GM13977 (cell line): Measurements from ENCODE around the gene INTS1.
A peak's percentile ranks its signal among the peaks of the same experiment; 100 is the strongest.

Source experiments
- DNase-seq: peaks from one replicate; pipeline ENCODE4 v3.0.0; 2012; ENCODE audit warnings: low spot score
- CTCF ChIP-seq: IDR thresholded peaks from 2 replicates; pipeline ENCODE4 v1.5.1; 2012; ENCODE audit warnings: mild to moderate bottlenecking, control low read depth; ENCODE audit not compliant: insufficient read depth; ENCODE audit errors: extremely low read depth, missing control alignments
- in situ Hi-C: fragments of 300-500 bp; cut with MboI; formaldehyde crosslinking; loops from one replicate; pipeline ENCODE4 v1.12.0; 2022; ENCODE audit warnings: low sequenced_read_pairs, low pct_unique_long_range_greater_than_20kb, mixed read lengths, inconsistent platforms; ENCODE audit not compliant: unreplicated experiment

The INTS1 gene

GRCh38 chr7:1505731-1506550 lies 1.8 kb upstream of the INTS1 start:
- in situ Hi-C loops = no loop called here
- TF ChIP-seq CTCF = no peak
- peak; percentile 61 for DNase-seq

- in situ Hi-C loops = no loop called here
- DNase-seq = no peak
- TF ChIP-seq CTCF = no peak
Measured at GRCh38 chr7:1503390-1503789, 799 bp downstream of the INTS1 start.

GRCh38 chr7:1502845-1503244 lies 1.3 kb downstream of the INTS1 start:
- DNase-seq = no peak
- in situ Hi-C loops = no loop called here
- no peak for TF ChIP-seq CTCF

- in situ Hi-C loops = no loop called here
- DNase-seq = no peak
- TF ChIP-seq CTCF = no peak
Measured at GRCh38 chr7:1501487-1502270, 2.5 kb downstream of the INTS1 start.

- in situ Hi-C loops = no loop called here
- TF ChIP-seq CTCF = no peak
- DNase-seq = no peak
Measured at GRCh38 chr7:1500064-1500807, 4.0 kb downstream of the INTS1 start.

- in situ Hi-C loops = no loop called here
- no peak for TF ChIP-seq CTCF
- no peak for DNase-seq
Measured at GRCh38 chr7:1499367-1500029, 4.7 kb downstream of the INTS1 start.
